Testis (tissue), 2 donors: ENCODE measurements around the gene NDUFA8.

Source experiments
- POLR2A ChIP-seq: fragments of 450-650 bp; IDR thresholded peaks from one replicate; pipeline ENCODE4 v1.6.1; 2017; ENCODE audit warnings: antibody characterized with exemption, mild to moderate bottlenecking, moderate library complexity
- TF ChIP-seq, protein P1 (sequence below), 3 experiments: fragments of 450-650 bp in 2 of 3; fragments of 200-600 bp in 1 of 3; sonication (generic) in 1 of 3; IDR thresholded peaks; one replicate each; pipeline ENCODE4 v1.5.1; 2016 to 2019; ENCODE audit warnings: antibody characterized with exemption in 3 of 3, mild to moderate bottlenecking in 2 of 3, moderate library complexity in 1 of 3

DNA sequence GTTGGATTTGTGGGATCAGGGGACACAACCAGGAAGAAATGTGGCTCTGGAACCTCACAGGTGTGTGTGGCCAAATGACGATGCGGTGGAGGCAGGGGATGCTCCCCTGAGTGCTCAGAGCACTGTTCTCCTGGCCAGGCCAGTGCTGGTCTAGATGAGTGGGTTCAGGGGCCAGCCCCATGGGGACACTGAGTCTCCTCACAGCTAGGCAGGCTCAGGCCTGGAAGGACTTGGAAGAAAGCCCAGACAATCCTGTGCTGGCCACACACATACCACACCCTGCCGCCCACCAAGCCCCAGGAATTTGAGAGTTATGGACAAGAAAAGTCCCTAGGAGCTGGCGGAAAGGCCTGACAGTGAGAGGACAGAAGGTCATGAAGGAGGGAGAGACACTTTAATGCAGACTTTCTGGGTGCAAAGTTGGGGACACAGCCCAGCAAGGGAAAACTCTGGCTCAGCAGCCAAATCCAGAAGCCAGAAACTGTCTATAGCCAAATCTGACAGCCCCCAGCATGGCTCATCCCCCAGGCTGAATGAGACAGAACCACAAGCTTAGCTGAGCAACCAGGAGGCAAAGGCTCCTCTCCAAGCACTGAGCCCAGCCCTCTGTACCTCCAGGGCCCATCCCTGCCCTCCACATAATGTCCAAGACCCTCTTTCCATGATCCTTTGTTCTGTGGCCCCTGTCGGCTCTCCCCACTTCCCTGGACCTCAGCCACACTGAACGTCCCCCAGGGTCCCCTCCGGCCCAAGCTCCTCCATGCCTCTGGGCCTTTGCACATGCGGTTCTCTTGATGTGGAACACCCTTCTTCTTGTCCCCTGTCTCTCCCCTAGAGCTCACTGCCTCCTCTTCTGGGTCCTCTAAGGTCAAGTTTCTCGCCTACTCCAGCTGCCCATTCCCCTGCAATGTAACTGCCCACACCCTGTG, 46.8 kb upstream of the NDUFA8 start:
- TF ChIP-seq, protein P1, sequence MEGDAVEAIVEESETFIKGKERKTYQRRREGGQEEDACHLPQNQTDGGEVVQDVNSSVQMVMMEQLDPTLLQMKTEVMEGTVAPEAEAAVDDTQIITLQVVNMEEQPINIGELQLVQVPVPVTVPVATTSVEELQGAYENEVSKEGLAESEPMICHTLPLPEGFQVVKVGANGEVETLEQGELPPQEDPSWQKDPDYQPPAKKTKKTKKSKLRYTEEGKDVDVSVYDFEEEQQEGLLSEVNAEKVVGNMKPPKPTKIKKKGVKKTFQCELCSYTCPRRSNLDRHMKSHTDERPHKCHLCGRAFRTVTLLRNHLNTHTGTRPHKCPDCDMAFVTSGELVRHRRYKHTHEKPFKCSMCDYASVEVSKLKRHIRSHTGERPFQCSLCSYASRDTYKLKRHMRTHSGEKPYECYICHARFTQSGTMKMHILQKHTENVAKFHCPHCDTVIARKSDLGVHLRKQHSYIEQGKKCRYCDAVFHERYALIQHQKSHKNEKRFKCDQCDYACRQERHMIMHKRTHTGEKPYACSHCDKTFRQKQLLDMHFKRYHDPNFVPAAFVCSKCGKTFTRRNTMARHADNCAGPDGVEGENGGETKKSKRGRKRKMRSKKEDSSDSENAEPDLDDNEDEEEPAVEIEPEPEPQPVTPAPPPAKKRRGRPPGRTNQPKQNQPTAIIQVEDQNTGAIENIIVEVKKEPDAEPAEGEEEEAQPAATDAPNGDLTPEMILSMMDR (IDR thresholded peaks at IDR 0.05): no peak
- TF ChIP-seq POLR2A: no peak
